Hair follicular keratinocyte (primary cell): ENCODE data around the gene CARD10. TPM values are rescaled to one million over a fixed set of nuclear protein-coding genes. Genes with fewer than 3 reads are reported as not detected.

Experiments used
- total RNA-seq: library from RNA; depleted of rRNA; stranded (reverse); fragments of >200 nt; gene quantifications from 2 replicates; pipeline ENCODE4 v1.2.3, GENCODE V29; 2015

The CARD10 gene
- 67.6 and 88.3 TPM in 2 replicates for total RNA-seq

GRCh38 chr22:37519268-37520195, at the start of gene CARD10:
CARD10 (minus strand) TSS chr22:37519415; CDS start chr22:37519200, 215 bp downstream.

GRCh38 chr22:37559901-37560607, 40.8 kb upstream of the CARD10 start, which contains the start of gene CDC42EP1:
CDC42EP1 (plus strand) TSS chr22:37560480; CDS start chr22:37566350, 5,870 bp downstream.

GRCh38 chr22:37486224-37486845, 32.9 kb downstream of the CARD10 start, which contains the start of gene MFNG:
MFNG (minus strand) TSS chr22:37486384; CDS start chr22:37486177, 207 bp downstream.

Other genes with a start within 250 kb of the CARD10 start
- gene CYTH4, start 236.9 kb downstream of the CARD10 start, total RNA-seq, result 0.08 TPM in 1 of 2 replicates, not detected in the other
- gene ELFN2, start 91.9 kb downstream of the CARD10 start, total RNA-seq, result 0.61 and 1.9 TPM in 2 replicates
- gene MFNG, start 33.0 kb downstream of the CARD10 start, total RNA-seq, result 2.5 and 4.0 TPM in 2 replicates
- gene CDC42EP1, start 41.1 kb upstream of the CARD10 start, total RNA-seq, result 54.1 and 65.0 TPM in 2 replicates
- not detected in 2 replicates for gene LGALS2, start 60.7 kb upstream of the CARD10 start, total RNA-seq
- gene GGA1, start 89.4 kb upstream of the CARD10 start, total RNA-seq, result 31.7 and 49.1 TPM in 2 replicates
- gene SH3BP1, start 120.3 kb upstream of the CARD10 start, total RNA-seq, result 59.8 and 60.1 TPM in 2 replicates
- 5.9 and 13.7 TPM in 2 replicates for gene PDXP, start 139.3 kb upstream of the CARD10 start, total RNA-seq
- 4,087 and 4,639 TPM in 2 replicates for gene LGALS1, start 156.2 kb upstream of the CARD10 start, total RNA-seq
- gene NOL12, start 166.9 kb upstream of the CARD10 start, total RNA-seq, result 18.6 and 38.7 TPM in 2 replicates
- 43.3 and 43.4 TPM in 2 replicates for gene TRIOBP, start 177.6 kb upstream of the CARD10 start, total RNA-seq